HG03280 (cell line): Measurements from ENCODE around the gene DUSP12.
A peak's percentile ranks its signal among the peaks of the same experiment; 100 is the strongest.

ENCODE experiments used
- ATAC-seq: cut with Tn5 transposase; IDR thresholded peaks from one replicate; pipeline ENCODE4 v1.9.1; 2021; ENCODE audit warnings: mild to moderate bottlenecking, moderate library complexity; ENCODE audit not compliant: unreplicated experiment

Gene DUSP12

GRCh38 chr1:161726473-161727255 lies 22.9 kb upstream of the DUSP12 start:
- peak; percentile 72 for ATAC-seq

- no peak for ATAC-seq
Measured at GRCh38 chr1:161727256-161727924, 22.2 kb upstream of the DUSP12 start.

DNA sequence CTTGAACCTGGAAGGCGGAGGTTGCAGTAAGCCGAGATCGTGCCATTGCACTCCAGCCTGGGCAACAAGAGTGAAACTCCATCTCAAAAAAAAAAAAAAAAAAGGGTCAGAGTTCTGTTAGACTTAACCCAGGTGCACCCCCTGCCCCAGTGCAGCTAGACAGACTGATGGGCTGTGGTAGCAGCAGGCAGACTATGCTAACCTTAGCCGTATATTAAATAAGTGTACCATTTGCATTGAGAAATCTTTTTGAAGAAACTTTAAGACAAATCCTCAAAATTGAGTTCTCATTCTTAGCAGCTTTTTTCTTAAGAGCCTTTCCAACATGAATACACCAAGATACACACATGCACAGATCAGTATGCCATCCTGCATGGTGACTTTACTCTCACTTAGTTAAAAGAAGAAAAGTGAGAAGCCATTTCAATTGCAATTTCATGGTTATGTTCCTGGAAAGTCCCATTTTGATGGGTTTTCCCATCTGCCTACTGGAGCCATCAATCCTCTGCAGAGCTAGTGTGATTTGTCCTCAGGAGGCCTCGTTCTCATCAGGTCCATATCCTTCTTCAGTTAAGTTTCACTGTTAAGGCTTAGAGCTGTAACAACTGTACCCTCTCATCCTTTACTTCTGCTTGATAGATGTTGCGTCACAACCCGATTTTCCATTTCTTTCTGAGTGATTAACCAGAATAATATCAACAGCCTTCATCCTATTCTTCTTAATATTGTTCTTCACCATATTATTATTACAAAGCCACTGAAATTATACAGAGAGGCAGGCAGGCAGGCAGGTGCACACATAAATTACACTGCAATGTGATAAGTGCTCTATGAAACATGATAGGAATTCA lies 21.0 kb upstream of the DUSP12 start:
- ATAC-seq, result no peak

DNA sequence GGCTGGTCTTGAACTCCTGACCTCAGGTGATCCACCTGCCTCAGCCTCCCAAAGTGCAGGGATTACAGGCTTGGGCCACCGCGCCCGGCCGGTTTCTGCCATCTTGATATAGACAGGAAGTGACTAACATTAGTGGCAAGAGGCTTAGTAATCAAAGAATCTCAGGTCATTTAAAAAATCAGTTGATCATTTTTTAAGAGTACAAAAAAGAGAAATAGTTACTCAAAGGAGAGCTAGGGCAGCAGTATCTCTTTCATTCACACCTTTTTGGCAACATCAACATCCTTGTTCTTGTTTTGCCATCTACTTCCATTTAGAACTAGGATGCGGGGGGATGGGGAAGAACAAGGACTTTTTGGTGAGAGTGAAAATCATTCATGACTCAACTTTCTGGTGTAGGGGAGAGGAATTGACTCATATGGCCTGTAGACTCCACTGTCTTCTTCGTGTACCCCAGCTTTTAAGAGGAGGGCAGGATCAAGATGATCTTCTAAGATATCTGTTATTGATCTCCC lies 19.5 kb upstream of the DUSP12 start:
- no peak for ATAC-seq

GRCh38 chr1:161731241-161731640 lies 18.3 kb upstream of the DUSP12 start:
- no peak for ATAC-seq

DNA sequence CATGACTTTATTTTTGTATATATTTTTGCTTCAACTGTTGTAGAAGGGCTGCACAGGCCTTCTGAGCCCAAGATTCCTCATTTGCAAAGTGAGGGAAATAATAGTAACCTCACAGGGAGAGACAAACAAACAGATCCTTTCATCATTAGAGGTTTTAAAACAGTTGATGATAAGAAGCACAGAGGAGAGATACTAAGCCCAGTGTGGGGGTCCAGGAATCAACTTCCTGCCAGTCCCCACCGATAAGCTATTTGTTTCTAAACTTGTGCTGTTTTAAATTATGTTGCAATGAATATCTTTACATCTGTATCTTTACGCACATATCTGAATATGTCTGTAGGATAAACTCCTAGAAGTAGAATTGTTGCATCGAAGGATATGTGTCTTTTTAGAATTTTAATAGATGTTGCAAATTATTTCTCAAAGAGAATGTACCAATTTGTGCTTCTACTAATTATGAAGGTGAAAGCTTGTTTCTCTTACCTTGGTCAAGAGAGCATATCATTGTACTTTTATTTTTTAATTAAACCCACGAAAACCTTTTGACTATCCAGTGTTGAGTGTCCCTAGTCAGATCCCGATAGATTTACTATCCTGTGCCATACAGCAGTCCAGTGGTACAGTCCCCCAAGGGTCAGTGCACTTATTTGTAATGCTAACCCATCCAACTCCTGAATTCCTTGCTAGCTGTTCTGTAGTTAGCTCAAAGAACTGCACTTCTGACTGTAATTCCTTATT lies 17.4 kb upstream of the DUSP12 start:
- ATAC-seq, result no peak

DNA sequence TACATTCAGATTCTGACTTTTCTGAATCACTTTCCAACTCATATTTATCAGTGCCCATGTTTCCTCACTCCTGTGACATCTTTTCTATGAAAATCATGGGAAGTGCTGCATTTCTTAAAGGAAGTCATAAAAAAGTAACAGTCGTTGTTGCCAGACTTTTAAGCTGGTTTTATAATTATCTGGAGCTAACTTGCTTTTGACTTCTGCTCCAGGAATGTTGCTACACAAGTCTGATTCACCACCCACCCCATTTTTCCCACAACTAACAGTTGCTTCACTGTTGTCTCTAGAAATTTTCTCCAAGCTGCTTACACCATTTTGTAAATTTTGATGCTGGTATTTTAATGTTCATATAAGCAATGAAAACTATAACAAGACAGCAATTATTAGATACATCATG lies 16.1 kb upstream of the DUSP12 start:
- ATAC-seq, result no peak

GRCh38 chr1:161735837-161736236 lies 13.7 kb upstream of the DUSP12 start:
- no peak for ATAC-seq

DNA sequence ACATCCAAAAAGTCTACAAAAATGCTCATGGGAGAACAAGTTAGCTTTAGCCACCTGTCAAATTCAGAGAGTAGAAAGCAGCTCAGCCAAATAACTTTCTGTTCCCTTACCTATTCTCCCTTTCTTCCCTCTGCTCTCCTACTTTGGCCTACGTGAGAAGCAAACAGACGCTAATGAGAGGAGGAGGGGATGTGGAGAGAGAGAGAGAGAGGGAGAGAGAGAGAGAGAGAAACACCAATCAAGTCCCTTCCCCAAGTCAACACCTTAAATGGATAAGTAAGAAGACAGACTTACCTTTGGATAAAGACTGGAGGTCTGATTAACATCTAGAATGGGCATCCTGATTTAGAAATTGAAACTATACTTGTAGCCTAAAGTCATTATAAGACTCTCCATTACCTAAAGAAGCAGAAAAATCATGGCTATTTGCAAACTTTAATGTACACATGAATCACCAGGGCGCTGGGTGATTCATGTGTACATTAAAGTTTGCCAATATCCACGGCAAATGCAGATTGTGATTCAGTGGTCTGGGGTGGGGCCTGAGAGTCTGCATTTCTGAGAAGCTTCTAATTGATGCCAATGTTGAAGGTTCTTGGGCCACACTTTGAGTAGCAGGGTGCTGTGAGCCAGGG lies 13.1 kb upstream of the DUSP12 start:
- no peak for ATAC-seq

DNA sequence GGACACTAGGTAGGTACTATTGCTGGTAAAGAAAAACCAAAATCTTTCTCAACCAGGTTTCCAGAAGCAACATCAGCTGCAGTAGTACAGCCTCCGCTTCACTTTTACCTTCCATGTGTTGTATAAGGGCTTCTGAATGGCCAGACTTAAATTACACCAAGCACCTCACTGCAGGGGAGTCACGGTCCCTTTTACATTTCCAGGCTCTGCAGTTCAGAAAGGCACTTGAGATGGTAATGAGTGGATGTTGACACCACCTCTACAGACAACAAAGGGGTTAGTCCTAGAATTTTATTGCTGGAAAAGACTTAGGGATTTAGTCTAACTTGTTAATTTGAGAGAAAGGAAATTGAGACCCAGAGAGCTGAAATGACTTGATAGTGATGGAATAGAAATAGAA lies 12.0 kb upstream of the DUSP12 start:
- ATAC-seq, result no peak

DNA sequence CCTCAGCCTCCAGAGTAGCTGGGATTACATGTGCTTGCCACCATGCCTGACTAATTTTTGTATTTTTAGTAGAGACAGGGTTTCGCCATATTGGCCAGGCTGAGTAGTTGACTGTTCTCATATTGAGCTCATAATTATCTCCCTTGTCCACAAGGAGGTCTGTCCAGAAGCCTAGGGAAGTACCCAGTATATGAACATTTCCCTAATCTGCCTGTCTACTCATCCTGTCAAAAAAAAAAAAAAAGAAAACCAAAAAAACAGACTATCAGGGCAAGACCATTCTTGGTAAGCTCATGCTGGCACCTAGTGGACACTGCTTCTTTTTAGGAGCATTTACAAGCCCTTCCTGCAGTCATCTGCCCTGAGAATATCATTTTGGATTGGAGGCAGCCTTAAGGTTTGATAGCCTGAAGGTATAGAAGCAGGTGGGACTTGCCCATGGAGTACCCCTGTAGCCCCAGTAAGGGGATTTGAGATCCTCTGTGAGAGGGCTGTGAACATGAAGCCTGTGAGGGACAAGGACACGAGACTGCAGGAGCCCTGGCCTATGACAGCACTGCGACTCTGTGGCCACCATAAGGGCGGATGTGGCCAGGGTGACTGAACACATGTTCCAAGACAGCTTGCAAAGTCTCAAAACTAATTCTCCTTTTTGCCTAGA lies 10.8 kb upstream of the DUSP12 start:
- ATAC-seq, result peak; percentile 60

- ATAC-seq, result no peak
Measured at GRCh38 chr1:161739865-161740566, 9.6 kb upstream of the DUSP12 start.

- no peak for ATAC-seq
Measured at GRCh38 chr1:161740921-161741320, 8.7 kb upstream of the DUSP12 start.

DNA sequence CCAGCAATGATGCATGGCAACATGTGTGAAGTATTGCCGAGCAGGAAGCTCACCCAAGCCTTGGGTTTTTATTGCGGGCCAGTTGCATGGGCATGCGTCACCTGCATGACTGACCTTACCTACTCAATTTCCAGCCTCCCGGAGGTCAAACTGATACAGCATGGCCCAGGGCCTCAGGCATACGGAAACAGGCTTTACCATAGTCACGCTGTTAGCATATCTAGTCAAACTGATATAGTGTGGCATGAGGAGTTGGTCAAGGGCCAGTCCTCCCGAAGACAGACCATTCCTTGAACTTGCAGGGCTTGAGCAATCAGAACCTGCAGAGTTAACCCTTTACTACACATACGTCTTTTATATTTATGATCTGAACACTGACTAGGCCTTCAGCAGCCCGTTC lies 6.4 kb upstream of the DUSP12 start:
- ATAC-seq, result no peak

DNA sequence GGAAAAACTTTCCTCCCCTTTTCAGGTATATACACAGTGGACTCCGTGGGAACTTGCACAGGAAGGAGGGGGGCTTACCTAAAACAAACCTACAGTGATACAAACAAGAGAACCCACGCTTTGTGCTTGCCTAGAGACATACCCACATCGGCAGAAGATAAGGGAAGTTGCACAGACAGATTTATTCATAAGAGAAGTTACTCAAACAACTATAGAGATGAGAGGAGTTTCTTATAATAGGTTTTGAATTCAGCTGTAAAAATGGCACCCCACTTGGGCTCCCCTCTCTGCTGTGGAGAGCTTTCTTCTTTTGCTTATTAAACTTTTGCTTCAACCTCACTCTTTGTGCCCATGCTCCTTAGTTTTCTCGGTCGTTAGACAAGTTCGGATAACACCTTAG lies 1.8 kb upstream of the DUSP12 start:
- ATAC-seq, result no peak

DNA sequence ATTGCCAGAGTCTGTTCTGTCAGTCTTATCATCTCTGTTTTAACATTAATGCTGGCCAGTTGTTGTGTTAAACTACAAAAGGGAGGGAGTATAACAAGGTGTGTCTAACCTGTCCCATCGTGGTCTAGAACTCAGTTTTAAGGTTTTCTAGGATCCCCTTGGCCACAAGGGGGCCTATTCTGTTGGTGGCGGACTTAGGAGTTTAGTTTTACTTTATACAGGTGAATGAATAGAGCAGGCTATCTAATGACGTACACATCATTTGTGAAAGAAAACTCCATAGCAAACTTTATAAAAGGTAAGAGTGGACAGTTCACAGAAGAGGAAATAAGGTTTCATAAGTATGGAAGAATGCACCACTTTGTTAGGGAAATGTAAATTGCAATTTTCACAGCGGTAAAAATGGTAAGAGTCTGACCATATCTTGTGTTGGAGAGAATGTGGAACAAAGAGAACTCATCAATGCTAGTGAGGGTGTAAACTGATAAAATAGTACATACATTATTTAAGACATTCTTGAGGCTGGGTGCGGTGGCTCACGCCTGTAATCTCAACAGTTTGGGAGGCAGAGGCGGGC lies 14.0 kb downstream of the DUSP12 start:
- ATAC-seq, result no peak

DNA sequence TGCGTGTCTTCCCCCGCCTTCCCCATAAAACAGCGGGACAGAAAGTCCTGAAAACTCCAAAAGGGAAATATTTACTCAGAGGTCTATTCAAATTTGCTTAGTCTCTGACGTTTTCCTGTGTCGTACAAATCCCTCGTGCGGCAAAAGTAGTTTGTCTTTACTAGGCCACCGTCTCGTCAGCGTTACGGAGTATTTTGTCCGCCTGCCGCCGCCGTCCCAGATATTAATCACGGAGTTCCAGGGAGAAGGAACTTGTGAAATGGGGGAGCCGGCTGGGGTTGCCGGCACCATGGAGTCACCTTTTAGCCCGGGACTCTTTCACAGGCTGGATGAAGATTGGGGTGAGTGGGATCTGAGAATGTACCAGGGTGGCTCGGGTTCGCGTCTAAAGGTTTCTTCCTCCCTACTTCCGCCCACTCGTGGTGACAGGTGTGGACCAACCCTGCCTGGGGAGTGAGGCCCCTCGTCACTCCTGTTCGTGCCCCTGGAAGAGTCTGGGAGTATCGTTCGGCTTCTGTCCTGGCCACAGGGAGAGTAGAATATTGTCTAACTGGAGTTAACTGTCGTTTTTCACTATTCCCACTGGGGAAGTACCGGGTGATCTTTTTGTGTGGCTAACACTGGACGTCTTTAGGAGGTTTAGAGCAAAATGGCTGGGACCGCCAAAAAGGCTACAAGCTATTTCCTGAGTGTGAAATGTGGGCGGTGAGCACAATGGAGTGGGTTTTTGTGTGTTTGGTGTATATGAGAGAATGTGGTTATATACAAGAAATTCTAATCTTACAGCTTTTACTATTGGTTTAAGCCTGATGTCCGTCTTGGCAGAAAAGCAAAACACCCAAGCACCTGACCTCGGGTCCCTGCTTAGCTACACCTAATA lies 16.8 kb downstream of the DUSP12 start, which contains the start of gene ATF6:
TSS of gene ATF6 (plus strand) at position 219 of the 880 bp plus-strand sequence. CDS start at position 260, 41 bp downstream.
- peak; percentile 62 for ATAC-seq

DNA sequence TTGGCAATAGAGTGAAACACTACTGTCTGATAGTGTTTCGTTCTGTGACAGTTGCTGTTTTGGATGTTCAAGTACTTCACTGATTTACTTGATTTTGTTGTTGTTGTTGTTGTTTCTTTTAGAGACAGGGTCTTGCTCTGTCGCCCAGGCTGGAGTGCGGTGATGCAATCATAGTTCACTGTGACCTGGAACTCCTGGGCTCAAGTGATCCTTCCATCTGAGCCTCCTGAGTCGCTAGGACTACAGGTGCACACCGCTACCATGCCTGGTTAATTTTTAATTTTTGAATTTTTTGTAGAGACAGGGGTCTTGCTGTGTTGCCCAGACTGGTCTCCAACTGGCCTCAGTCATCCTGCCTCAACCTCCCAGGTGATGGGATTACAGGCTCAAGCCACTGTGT lies 18.9 kb downstream of the DUSP12 start:
- no peak for ATAC-seq
